Glomerular endothelial cell (primary cell): ENCODE data around the gene PBX2. TPM values are rescaled to one million over a fixed set of nuclear protein-coding genes. Genes with fewer than 3 reads are reported as not detected.
"Not testable (repeated sequence)": the region's sequence is repeated elsewhere in the genome, so short reads cannot be mapped to it uniquely, and the experiment has no call there.

ENCODE experiments used
- DNase-seq: peaks from one replicate; pipeline ENCODE4 v3.0.0-alpha.2; 2011; ENCODE audit warnings: low read depth, low spot score; ENCODE audit errors: extremely low read depth
- total RNA-seq: library from RNA; depleted of rRNA; stranded (reverse); fragments of >200 nt; gene quantifications from 2 replicates; pipeline ENCODE4 v1.2.3, GENCODE V29; 2015

Gene PBX2
- total RNA-seq, 1 donor from 2014 or later, result 72.2 TPM

- no peak for DNase-seq
Observed at GRCh38 chr6:32151863-32152768, 37.9 kb downstream of the PBX2 start, which contains the start of gene PRRT1. PRRT1 (minus strand) TSS chr6:32151939; CDS start chr6:32151827, 112 bp downstream.

GRCh38 chr6:32151181-32151862, 38.7 kb downstream of the PBX2 start:
- no peak for DNase-seq

GRCh38 chr6:32149932-32150870, 39.8 kb downstream of the PBX2 start:
- no peak for DNase-seq

- no peak for DNase-seq
Observed at GRCh38 chr6:32149092-32149755, 40.8 kb downstream of the PBX2 start.

- no peak for DNase-seq
Observed at GRCh38 chr6:32148289-32149091, 41.5 kb downstream of the PBX2 start.

GRCh38 chr6:32147401-32148132, 42.4 kb downstream of the PBX2 start:
- no peak for DNase-seq

- no peak for DNase-seq
Observed at GRCh38 chr6:32146687-32147086, 43.3 kb downstream of the PBX2 start.

GRCh38 chr6:32146287-32146686, 43.7 kb downstream of the PBX2 start:
- no peak for DNase-seq

GRCh38 chr6:32144238-32144637, 45.8 kb downstream of the PBX2 start:
- DNase-seq, result not testable (repeated sequence)

GRCh38 chr6:32140420-32141046, 49.5 kb downstream of the PBX2 start:
- no peak for DNase-seq

GRCh38 chr6:32139590-32139989, 50.4 kb downstream of the PBX2 start:
- DNase-seq, result no peak

GRCh38 chr6:32137454-32137853, 52.5 kb downstream of the PBX2 start:
- no peak for DNase-seq

Other genes with a start within 250 kb of the PBX2 start
- 0.53 and 2.3 TPM in 2 replicates for gene CFB, start 244.1 kb downstream of the PBX2 start, total RNA-seq
- gene NELFE, start 231.2 kb downstream of the PBX2 start, total RNA-seq, result 101 and 117 TPM in 2 replicates
- gene SKIC2, start 231.0 kb downstream of the PBX2 start, total RNA-seq, result 42.1 and 46.3 TPM in 2 replicates
- 16.6 and 17.3 TPM in 2 replicates for gene DXO, start 218.1 kb downstream of the PBX2 start, total RNA-seq
- gene C4A, start 208.1 kb downstream of the PBX2 start, total RNA-seq, result 1.3 and 1.8 TPM in 2 replicates
- gene C4B, start 175.4 kb downstream of the PBX2 start, total RNA-seq, result 1.1 and 1.3 TPM in 2 replicates
- gene CYP21A2, start 151.8 kb downstream of the PBX2 start, total RNA-seq, result not detected in 2 replicates
- 1.5 and 1.7 TPM in 2 replicates for gene TNXB, start 80.9 kb downstream of the PBX2 start, total RNA-seq
- 46.3 and 87.6 TPM in 2 replicates for gene ATF6B, start 62.0 kb downstream of the PBX2 start, total RNA-seq
- 3.0 and 5.5 TPM in 2 replicates for gene FKBPL, start 59.9 kb downstream of the PBX2 start, total RNA-seq
- gene PRRT1, start 38.3 kb downstream of the PBX2 start, total RNA-seq, result 0.39 and 0.70 TPM in 2 replicates
- gene PPT2, start 36.1 kb downstream of the PBX2 start, total RNA-seq, result 18.0 and 54.3 TPM in 2 replicates
- gene EGFL8, start 25.6 kb downstream of the PBX2 start, total RNA-seq, result 6.1 and 7.1 TPM in 2 replicates
- gene AGPAT1, start 14.1 kb downstream of the PBX2 start, total RNA-seq, result 58.8 and 60.7 TPM in 2 replicates
- 72.6 and 88.0 TPM in 2 replicates for gene RNF5, start 11.8 kb downstream of the PBX2 start, total RNA-seq
- 0.19 and 6.1 TPM in 2 replicates for gene AGER, start 5.9 kb downstream of the PBX2 start, total RNA-seq
- 15.5 and 21.8 TPM in 2 replicates for gene GPSM3, start 2.4 kb upstream of the PBX2 start, total RNA-seq
- 66.1 and 242 TPM in 2 replicates for gene NOTCH4, start 33.9 kb upstream of the PBX2 start, total RNA-seq
- gene TSBP1, start 181.7 kb upstream of the PBX2 start, total RNA-seq, result not detected in 2 replicates
- gene BTNL2, start 217.0 kb upstream of the PBX2 start, total RNA-seq, result not detected in 2 replicates
- 0.41 TPM in 1 of 2 replicates, not detected in the other for gene HLA-DRA, start 249.7 kb upstream of the PBX2 start, total RNA-seq